Measurements from ENCODE around the gene RTL9.

The RTL9 gene

DNA sequence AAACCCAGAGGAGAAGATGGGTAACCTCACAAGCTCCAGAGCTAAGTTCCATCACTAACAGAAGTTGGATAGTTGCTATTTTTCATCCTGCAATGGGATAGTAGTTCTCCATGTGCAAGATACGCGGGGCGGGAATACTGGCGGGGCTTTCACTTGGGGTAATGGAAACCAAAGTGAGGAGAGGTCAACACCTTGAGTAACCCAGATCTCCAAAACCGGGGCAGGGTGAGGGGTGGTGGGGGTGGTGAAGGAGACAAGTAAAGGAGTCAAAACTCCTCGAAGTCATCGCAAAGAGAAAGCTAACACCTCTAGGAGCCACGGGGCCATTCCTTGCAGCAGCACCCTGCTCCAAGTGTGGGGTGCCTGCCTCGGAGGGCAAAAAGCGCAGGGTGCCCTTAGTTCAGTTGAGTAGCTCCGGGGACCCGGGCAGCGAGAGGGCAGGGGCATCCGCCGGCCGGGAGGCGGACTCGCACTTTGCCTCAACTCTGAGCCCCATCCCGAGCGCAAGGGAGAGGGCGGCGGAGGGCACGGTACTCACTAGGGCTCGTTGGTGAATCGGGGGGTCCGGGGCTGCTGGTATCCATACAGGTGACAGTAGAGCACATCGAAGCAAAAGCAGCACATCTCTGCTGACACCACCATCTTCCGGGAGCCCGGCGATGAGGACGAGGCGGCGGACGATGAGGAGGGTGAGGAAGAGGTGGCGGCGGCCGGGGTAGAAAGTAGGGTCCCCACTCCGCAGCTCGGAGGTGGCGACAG lies 41.4 kb upstream of the RTL9 start:
- peak; percentile 29 for DNase-seq (ENCODE audit: low read depth)
- TF ChIP-seq, protein P1, sequence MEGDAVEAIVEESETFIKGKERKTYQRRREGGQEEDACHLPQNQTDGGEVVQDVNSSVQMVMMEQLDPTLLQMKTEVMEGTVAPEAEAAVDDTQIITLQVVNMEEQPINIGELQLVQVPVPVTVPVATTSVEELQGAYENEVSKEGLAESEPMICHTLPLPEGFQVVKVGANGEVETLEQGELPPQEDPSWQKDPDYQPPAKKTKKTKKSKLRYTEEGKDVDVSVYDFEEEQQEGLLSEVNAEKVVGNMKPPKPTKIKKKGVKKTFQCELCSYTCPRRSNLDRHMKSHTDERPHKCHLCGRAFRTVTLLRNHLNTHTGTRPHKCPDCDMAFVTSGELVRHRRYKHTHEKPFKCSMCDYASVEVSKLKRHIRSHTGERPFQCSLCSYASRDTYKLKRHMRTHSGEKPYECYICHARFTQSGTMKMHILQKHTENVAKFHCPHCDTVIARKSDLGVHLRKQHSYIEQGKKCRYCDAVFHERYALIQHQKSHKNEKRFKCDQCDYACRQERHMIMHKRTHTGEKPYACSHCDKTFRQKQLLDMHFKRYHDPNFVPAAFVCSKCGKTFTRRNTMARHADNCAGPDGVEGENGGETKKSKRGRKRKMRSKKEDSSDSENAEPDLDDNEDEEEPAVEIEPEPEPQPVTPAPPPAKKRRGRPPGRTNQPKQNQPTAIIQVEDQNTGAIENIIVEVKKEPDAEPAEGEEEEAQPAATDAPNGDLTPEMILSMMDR (IDR thresholded peaks at IDR 0.05; ENCODE audit: insufficient read depth, low read depth, low read length, missing control alignments) = no peak
- H3K4me3 ChIP-seq (ENCODE audit: low read depth, low read length) = peak overlapping the region; percentile 72

DNA sequence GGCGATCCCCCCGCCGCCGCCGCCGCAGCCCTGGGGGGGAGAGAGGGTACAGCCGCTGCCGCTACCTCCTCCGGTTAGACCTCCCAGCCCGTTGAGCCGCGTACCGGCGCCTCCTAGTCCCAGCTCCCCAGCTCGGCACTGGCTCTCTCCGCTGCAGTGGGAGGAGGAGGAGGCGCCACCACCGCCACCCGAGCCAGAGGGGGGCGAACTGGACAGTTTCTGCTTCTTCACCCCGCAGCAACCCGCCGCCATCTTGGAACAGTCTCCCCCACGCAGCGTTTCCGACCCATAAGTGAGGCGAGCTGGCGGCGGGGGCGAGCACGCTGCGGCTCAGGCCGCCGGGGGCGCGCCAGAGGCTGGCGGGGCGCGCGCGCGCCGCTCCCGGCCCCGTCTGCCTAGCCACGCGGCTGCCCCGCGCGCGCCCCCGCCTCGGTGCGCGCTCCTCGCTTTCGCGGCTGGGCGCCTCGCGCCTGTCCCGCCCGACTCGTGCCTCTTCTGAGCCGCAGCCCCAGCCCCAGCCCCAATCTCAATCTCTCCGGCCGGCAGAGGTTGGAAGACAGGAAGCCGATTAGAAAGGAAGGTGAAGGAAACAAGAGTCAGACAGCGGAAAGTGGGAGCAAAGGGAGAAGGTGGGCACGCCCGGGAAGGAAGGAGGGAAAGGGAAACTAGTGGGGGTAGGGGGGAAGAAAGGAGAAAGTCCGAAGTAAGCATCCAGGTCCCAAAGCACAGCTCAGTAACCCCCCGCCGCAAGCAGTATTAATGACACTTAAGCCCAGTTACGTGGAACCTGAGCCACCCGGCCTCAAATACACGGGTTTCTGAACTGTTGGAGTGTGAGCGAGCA lies 40.6 kb upstream of the RTL9 start, which contains the start of gene AMMECR1:
Gene AMMECR1 (minus strand): TSS at position 266 of the 844 bp plus-strand sequence. CDS start 14 bp downstream, at position 252.
- TF ChIP-seq, protein P1 (IDR thresholded peaks at IDR 0.05; ENCODE audit: insufficient read depth, low read depth, low read length, missing control alignments) = no peak
- peak within 1 kb of the TSS; percentile 72 for H3K4me3 ChIP-seq (ENCODE audit: low read depth, low read length)
- peak; percentile 90 for DNase-seq (ENCODE audit: low read depth)

DNA sequence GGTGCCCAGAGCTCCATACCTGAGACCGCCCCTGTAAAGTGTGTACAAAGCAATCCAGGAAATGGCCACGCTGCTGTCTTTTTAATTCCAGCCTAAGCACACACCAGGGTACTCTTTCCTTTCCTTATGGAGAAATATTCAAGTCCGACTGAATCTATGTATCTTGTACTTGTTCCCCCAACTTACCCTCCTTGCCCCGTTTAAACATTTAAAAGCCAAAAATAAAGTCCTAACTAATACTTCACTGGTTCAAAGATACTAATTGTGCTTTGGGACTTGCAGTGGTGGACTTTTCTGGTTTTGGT lies 40.0 kb upstream of the RTL9 start:
- no peak for DNase-seq (ENCODE audit: low read depth)
- TF ChIP-seq, protein P1 (IDR thresholded peaks at IDR 0.05; ENCODE audit: insufficient read depth, low read depth, low read length, missing control alignments) = no peak
- peak overlapping the region; percentile 70 for H3K4me3 ChIP-seq (ENCODE audit: low read depth, low read length)

DNA sequence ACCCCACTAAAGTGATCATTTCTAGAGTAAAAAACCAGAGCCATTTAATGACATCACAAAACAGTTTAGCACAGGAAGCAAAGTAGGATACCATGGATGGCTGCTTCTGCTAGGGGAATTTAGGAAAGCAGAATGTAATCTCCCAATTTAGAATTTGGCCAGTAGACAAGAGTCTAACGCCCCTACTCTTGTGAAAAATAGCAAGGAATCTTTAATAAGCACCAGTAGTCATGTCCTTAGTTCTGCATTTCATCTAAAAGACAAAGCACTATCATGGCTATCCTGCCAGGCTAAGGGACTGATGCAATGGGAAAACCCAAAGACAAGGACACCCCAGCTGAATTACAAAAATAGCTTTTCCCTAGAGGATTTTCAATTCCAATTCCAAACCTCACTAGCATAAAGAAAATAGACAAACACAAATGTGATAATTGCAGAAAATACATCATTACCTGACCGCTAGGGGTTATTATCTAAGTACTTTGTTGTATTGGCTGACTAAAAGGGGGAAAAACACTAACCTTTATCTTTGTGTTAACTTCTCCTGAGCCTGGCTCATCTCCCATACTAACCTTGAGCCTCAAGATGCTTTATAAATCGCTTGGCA lies 38.2 kb upstream of the RTL9 start:
- DNase-seq (ENCODE audit: low read depth) = no peak
- no peak overlapping the region for H3K4me3 ChIP-seq (ENCODE audit: low read depth, low read length)
- TF ChIP-seq, protein P1 (IDR thresholded peaks at IDR 0.05; ENCODE audit: insufficient read depth, low read depth, low read length, missing control alignments) = no peak

DNA sequence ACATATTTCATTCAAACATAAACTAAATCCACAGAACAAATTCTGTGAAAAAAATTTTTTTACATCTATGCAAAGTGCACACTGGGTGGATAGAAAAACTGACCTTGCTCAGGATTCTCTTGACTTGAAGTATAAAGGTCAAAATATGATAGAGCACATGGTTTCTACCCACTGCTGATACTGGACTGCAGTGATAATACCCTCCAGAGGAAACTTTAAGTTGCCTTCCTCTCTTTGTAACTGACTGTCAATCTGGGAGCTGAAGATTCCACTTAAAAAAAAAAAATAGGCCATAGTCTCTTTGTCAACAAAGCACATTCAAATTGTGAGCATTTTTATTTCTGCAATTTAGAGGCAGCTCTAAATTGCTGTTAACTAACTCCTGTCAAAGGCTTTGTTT lies 37.6 kb upstream of the RTL9 start:
- DNase-seq (ENCODE audit: low read depth) = no peak
- H3K4me3 ChIP-seq (ENCODE audit: low read depth, low read length) = no peak overlapping the region
- TF ChIP-seq, protein P1 (IDR thresholded peaks at IDR 0.05; ENCODE audit: insufficient read depth, low read depth, low read length, missing control alignments) = no peak

DNA sequence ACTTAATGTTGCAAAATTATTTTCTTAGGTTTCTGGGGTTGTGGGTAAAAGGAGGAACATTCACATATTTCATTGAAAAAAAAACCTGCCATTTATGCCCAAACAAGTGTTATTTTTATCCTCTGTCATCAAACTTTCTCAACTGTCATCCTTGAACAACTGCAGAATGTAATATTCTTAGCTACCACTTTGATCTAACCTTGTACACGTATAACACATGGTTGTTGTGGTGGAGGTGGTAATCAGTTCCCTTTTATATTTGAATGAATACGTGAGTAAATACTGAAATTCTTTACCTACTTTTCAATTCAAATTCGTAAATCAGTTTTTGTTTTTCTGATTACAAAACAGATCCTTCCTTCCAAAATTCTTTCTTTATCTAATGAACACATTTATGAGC lies 37.0 kb upstream of the RTL9 start:
- DNase-seq (ENCODE audit: low read depth) = peak; percentile 18
- TF ChIP-seq, protein P1 (IDR thresholded peaks at IDR 0.05; ENCODE audit: insufficient read depth, low read depth, low read length, missing control alignments) = no peak
- H3K4me3 ChIP-seq (ENCODE audit: low read depth, low read length) = no peak overlapping the region

All from GM12865 (cell line).